WTC11 (cell line): ENCODE data around the gene CEP85L.

Source experiments
- E2F1 ChIP-seq: sonication (generic); formaldehyde crosslinking; IDR thresholded peaks from 2 replicates; pipeline ENCODE4 v1.8.0; 2022; ENCODE audit warnings: mild to moderate bottlenecking, missing genetic modification reagents
- ELF4 ChIP-seq: sonication (generic); formaldehyde crosslinking; IDR thresholded peaks from 2 replicates; pipeline ENCODE4 v1.8.1; 2022; ENCODE audit warnings: low read depth, mild to moderate bottlenecking, moderate library complexity, missing genetic modification reagents
- GTF2I ChIP-seq: fragments of 250-450 bp; sonication (Bioruptor Pico); conservative IDR thresholded peaks from 2 replicates; pipeline ENCODE4 v1.4.0; 2021; ENCODE audit warnings: mild to moderate bottlenecking
- NR2C2 ChIP-seq: sonication (generic); formaldehyde crosslinking; IDR thresholded peaks from 2 replicates; pipeline ENCODE4 v1.8.0; 2022; ENCODE audit warnings: mild to moderate bottlenecking, missing genetic modification reagents
- NR3C1 ChIP-seq: sonication (generic); formaldehyde crosslinking; conservative IDR thresholded peaks from 2 replicates; pipeline ENCODE4 v1.8.1; 2023; ENCODE audit warnings: low read depth, mild to moderate bottlenecking, missing genetic modification reagents
- RELA ChIP-seq: sonication (generic); formaldehyde crosslinking; IDR thresholded peaks from 2 replicates; pipeline ENCODE4 v1.8.1; 2022; ENCODE audit warnings: missing genetic modification reagents, mild to moderate bottlenecking, borderline replicate concordance
- ZNF532 ChIP-seq: fragments of 250-450 bp; sonication (Bioruptor Pico); IDR thresholded peaks from 2 replicates; pipeline ENCODE4 v1.9.0; 2021; ENCODE audit warnings: mild to moderate bottlenecking, borderline replicate concordance
- TF ChIP-seq, protein P1 (sequence below): fragments of 200-600 bp; IDR thresholded peaks from 2 replicates; pipeline ENCODE4 v1.8.0; 2022; ENCODE audit warnings: antibody characterized with exemption
- TF ChIP-seq, protein P2 (sequence below): sonication (generic); formaldehyde crosslinking; conservative IDR thresholded peaks from 2 replicates; pipeline ENCODE4 v1.8.1; 2023; ENCODE audit warnings: mild to moderate bottlenecking, low read depth, missing genetic modification reagents, moderate library complexity
- TF ChIP-seq, protein P3 (sequence below): sonication (generic); formaldehyde crosslinking; IDR thresholded peaks from 2 replicates; pipeline ENCODE4 v1.8.1; 2022; ENCODE audit warnings: low read depth, missing genetic modification reagents, borderline replicate concordance

- TF ChIP-seq, protein P1, sequence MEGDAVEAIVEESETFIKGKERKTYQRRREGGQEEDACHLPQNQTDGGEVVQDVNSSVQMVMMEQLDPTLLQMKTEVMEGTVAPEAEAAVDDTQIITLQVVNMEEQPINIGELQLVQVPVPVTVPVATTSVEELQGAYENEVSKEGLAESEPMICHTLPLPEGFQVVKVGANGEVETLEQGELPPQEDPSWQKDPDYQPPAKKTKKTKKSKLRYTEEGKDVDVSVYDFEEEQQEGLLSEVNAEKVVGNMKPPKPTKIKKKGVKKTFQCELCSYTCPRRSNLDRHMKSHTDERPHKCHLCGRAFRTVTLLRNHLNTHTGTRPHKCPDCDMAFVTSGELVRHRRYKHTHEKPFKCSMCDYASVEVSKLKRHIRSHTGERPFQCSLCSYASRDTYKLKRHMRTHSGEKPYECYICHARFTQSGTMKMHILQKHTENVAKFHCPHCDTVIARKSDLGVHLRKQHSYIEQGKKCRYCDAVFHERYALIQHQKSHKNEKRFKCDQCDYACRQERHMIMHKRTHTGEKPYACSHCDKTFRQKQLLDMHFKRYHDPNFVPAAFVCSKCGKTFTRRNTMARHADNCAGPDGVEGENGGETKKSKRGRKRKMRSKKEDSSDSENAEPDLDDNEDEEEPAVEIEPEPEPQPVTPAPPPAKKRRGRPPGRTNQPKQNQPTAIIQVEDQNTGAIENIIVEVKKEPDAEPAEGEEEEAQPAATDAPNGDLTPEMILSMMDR, result no peak
- TF ChIP-seq, protein P2, sequence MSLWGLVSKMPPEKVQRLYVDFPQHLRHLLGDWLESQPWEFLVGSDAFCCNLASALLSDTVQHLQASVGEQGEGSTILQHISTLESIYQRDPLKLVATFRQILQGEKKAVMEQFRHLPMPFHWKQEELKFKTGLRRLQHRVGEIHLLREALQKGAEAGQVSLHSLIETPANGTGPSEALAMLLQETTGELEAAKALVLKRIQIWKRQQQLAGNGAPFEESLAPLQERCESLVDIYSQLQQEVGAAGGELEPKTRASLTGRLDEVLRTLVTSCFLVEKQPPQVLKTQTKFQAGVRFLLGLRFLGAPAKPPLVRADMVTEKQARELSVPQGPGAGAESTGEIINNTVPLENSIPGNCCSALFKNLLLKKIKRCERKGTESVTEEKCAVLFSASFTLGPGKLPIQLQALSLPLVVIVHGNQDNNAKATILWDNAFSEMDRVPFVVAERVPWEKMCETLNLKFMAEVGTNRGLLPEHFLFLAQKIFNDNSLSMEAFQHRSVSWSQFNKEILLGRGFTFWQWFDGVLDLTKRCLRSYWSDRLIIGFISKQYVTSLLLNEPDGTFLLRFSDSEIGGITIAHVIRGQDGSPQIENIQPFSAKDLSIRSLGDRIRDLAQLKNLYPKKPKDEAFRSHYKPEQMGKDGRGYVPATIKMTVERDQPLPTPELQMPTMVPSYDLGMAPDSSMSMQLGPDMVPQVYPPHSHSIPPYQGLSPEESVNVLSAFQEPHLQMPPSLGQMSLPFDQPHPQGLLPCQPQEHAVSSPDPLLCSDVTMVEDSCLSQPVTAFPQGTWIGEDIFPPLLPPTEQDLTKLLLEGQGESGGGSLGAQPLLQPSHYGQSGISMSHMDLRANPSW (CRISPR knock-in tag), result no peak
- no peak for TF ChIP-seq GTF2I (CRISPR knock-in tag)
- TF ChIP-seq, protein P3, sequence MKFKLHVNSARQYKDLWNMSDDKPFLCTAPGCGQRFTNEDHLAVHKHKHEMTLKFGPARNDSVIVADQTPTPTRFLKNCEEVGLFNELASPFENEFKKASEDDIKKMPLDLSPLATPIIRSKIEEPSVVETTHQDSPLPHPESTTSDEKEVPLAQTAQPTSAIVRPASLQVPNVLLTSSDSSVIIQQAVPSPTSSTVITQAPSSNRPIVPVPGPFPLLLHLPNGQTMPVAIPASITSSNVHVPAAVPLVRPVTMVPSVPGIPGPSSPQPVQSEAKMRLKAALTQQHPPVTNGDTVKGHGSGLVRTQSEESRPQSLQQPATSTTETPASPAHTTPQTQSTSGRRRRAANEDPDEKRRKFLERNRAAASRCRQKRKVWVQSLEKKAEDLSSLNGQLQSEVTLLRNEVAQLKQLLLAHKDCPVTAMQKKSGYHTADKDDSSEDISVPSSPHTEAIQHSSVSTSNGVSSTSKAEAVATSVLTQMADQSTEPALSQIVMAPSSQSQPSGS (CRISPR knock-in tag), result no peak
- TF ChIP-seq ELF4 (CRISPR knock-in tag), result no peak
- TF ChIP-seq RELA (CRISPR knock-in tag), result no peak
- TF ChIP-seq NR3C1, result no peak
- TF ChIP-seq E2F1, result no peak
- no peak for TF ChIP-seq NR2C2
- no peak for TF ChIP-seq ZNF532 (CRISPR knock-in tag)
Measured at GRCh38 chr6:118548613-118549012, 102.8 kb downstream of the CEP85L start.
